GM19452 (cell line): ENCODE measurements around the gene JMJD1C.
"Not testable (repeated sequence)": the region's sequence is repeated elsewhere in the genome, so short reads cannot be mapped to it uniquely, and the experiment has no call there.

Experiments
- ATAC-seq: cut with Tn5 transposase; IDR thresholded peaks from one replicate; pipeline ENCODE4 v1.9.1; 2021; ENCODE audit not compliant: unreplicated experiment

JMJD1C gene

GRCh38 chr10:63192826-63193225, 273.0 kb downstream of the JMJD1C start:
- no peak for ATAC-seq

- ATAC-seq: no peak
Observed at GRCh38 chr10:63175534-63175933, 290.2 kb downstream of the JMJD1C start.

DNA sequence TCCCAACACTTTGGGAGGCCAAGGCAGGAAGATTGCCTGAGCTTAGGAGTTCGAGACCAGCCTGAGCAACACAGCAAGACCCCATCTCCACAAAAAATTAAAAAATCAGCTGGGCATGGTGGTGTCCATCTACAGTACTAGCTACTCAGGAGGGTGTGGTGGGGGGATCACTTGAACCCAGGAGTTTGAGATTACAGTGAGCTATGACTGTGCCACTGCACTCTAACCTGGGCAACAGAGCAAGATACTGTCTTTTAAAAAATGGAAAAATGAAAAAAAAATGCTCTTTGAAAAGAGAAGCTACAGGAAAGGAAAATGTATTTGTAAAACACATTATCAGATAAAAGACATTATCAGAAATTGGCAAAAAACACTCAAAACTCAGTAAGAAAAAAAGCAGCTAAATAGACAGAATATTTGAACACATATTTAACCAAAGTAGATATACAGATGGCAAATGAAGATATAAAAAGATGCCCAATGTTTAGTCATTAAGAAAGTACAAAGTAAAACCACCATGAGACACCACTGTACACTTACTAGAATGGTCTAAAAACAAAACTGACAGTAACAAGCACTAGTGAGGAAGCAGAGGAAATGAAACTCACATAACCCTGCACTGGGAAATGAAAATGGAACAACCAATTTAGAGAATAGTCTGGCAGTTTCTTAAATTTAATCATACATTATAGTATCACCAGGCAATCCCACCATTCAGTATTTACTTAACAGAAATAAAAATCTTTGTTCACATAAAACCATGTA, 292.1 kb downstream of the JMJD1C start:
- ATAC-seq: peak; percentile 99

DNA sequence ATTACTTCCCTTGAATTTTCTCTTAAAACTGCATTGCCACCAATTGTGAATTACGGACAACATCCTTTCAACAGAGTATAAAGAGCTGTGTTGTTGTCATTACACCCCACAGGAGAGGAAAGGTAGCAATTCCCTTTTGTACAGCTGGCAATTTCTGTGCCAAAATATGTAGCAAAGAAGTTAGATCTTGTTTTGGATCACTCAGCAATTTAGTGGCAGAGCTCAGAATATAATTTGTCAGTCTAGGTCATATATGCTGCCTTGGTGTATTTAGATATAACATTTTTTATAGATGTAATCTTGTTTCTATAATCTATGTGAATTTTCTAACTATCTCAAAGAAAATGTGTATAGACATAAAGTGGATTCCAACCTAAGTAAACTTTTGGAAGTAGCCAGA, 293.9 kb downstream of the JMJD1C start:
- no peak for ATAC-seq

- no peak for ATAC-seq
Observed at GRCh38 chr10:63171255-63171855, 294.4 kb downstream of the JMJD1C start.

- ATAC-seq: no peak
Observed at GRCh38 chr10:63169624-63170023, 296.2 kb downstream of the JMJD1C start.

GRCh38 chr10:63168821-63169462, 296.8 kb downstream of the JMJD1C start:
- ATAC-seq: no peak

- ATAC-seq: peak; percentile 46
Observed at GRCh38 chr10:63166742-63167258, 299.0 kb downstream of the JMJD1C start.

- ATAC-seq: no peak
Observed at GRCh38 chr10:63165249-63165648, 300.5 kb downstream of the JMJD1C start.

DNA sequence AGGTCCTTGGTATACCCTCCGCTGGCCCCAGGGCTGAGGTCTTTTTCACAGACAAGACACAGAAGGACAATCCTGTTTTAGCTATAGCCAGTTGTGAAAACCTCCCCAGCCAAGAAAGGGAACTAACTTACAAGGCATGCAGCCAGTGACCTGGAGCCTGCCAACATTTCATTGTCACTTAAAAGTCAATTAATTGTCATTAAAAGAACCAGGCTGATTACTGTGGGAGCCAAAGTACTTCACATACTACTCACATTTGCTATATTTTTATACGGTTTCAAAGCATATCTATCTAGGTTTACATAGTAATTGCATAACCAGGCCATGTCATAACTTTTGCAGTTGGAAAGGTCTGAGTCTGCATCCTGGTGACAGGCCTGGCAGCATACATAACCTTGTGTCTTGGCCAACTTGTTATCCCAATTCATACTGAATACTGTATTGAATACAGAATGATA, 301.6 kb downstream of the JMJD1C start:
- no peak for ATAC-seq

DNA sequence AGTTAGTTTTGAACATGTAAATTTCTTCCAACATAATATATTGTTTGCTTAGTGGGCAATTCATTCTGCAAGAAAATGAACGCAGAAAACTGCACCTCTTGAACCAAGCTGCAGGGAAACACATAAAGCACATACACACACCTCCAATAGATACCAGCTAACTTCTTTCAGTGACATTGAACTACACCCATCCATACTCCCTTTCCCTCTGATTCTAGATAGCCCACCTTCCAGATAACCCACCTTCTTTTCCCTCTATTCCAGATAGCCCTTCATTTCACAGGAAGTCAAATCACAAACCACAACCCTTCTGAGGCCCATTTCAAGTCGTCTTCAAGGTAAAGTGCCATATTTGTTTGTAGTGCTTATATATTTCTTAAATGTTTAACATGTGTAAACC, 304.2 kb downstream of the JMJD1C start:
- no peak for ATAC-seq

- ATAC-seq: peak; percentile 66
Observed at GRCh38 chr10:63157845-63158624, 307.7 kb downstream of the JMJD1C start.

GRCh38 chr10:63156236-63156635, 309.5 kb downstream of the JMJD1C start:
- ATAC-seq: no peak

DNA sequence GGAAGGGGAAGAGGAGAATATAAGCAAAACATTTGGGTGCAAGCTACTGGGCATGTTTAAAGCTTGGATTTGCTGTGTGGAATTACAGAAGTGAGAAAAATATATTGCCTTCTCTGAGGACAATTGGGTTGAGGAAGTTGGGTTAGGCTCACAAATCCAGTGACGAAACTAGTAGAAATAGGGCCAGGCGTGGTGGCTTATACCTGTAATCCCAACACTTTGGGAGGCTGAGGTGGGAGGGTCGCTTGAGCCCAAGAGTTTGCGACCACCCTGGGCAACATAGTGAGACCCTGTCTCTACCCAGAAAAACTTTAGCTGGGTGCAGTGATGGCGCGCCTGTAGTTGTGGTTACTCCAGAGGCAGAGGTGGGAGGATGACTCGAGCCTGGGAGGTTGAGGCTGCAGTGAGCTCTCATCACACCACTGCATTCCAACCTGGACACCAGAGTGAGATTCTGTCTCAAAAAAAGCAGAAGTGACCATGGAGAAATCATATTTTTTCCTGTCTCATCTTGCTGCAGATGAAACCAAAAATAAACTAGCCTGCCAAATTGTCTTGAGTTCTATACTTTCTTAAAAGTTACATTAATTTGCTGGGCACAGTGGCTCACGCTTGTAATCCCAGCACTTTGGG, 310.3 kb downstream of the JMJD1C start:
- ATAC-seq: no peak

DNA sequence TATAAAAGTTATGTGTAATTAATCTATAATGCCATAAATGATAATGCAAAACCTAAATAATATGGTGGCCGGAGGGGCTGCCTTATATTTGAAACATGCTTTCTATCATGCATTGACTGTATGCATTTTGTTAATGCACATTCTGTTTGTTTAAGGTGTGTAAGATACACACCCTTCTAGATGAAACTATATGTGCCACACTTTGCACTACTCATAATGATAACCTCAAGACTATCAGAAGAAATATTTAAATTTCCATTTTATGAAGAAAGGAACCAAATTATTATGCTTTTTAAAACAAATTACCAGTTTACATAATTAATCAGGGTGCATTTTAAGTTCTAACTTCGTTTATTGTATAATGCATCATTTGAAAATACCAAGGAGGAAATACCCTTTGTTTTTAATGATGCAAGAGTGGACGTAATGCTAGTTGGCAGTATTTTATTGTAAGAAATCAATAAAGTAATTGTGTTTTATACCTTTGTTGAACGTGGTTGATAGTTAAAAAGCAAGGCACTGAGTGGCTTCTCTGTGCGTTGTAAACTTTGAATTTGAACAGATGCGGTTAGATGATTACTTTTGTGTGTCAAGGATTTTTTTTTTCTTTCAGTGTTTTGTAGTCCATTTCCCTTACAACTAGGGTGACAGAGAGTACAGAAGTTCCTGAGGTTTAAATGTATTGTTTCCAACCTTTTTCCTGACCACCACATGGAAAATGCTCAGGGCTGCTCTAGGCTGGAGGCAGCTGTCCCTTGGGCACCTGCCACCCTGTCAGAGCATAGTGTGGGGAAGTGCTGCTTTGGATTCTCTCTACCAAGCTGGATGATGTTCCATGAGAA, 311.0 kb downstream of the JMJD1C start:
- ATAC-seq: no peak

GRCh38 chr10:63153868-63154545, 311.8 kb downstream of the JMJD1C start:
- ATAC-seq: not testable (repeated sequence)

DNA sequence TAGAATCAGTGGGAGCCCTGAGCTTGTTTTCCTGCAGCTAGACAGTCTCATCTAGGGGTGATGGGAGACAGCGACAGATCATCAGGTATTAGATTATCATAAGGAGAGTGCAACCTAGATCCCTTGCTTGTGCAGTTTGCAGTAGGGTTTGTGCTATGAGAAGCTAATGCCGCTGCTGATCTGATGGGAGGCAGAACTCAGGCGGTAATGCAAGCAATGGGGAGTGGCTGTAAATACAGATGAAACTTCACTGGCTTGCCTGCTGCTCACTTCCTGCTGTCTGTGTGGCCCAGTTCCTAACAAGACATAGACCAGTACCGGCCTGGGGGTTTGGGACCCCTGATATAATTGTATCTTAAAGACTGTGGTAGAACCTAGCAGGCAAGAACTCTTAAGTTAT, 315.0 kb downstream of the JMJD1C start:
- no peak for ATAC-seq

DNA sequence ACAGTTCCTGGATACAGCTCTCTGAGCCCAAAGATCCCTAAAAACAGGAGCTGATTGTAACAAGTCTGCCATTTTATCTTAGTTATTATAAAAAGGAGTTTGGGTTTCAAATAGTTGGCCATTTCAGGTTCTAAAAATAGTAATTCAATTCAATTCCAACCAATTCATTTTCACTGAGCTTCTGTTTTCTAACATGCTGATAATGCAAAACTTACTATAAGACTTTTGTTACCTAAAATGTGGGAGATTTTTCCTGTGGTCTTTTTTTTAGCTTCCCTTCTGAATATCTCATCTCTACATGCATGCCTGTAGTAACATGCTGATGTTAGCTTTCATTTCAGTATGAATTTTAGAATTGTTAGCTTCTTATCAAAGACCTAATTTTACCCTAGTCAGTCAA, 319.3 kb downstream of the JMJD1C start:
- no peak for ATAC-seq

GRCh38 chr10:63145782-63146181, 320.0 kb downstream of the JMJD1C start:
- ATAC-seq: no peak
